ENCODE measurements around the gene PRKAB2.

The PRKAB2 gene

GRCh38 chr1:147214325-147214724 lies 42.1 kb upstream of the PRKAB2 start:
- H3K4me3 ChIP-seq (replicated peaks; ENCODE audit: low read depth, low read length), result no peak overlapping the region
- no peak for DNase-seq (ENCODE audit: low read depth)
- TF ChIP-seq CTCF (IDR thresholded peaks at IDR 0.05; ENCODE audit: low read length, missing control alignments), result no peak

DNA sequence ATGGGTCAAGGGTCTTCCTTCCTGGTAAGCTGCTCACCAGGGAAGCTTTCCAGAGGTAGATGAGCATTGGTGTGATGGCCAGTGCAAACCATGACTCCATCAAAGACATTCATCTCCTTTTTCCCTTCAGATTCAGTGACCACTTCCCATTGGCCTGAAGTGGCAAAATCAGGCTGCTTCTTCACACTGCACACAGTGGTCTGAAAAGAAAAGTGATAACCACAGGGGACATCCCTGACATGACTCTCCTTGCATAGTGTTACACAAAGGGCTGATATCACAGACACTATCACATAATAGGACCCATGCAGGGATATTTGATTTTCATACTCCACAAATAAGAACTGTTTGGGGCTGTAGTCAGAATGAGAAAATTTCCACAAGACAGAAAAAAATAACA lies 41.0 kb upstream of the PRKAB2 start:
- DNase-seq (ENCODE audit: low read depth), result no peak
- H3K4me3 ChIP-seq (replicated peaks; ENCODE audit: low read depth, low read length), result no peak overlapping the region
- TF ChIP-seq CTCF (IDR thresholded peaks at IDR 0.05; ENCODE audit: low read length, missing control alignments), result no peak

DNA sequence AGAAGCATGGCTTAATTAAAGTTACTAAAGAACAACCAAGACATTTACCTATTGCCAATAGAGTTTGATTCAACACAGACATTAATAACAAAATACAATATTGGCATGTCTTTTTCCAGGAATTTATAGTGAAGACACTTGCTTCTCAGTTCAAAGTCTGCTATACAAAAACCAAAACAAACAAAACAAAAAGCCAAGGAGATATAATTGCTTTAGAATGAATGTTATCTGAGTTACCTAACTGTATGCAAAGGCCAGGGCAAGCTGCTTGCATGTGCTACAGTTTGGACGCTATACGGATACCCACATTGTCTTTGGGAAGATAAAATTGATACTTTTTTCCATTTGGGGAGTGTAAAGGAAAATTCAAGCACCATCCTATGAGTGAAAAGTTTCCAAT lies 39.3 kb upstream of the PRKAB2 start:
- no peak overlapping the region for H3K4me3 ChIP-seq (replicated peaks; ENCODE audit: low read depth, low read length)
- no peak for TF ChIP-seq CTCF (IDR thresholded peaks at IDR 0.05; ENCODE audit: low read length, missing control alignments)
- no peak for DNase-seq (ENCODE audit: low read depth)

GRCh38 chr1:147210987-147211386 lies 38.7 kb upstream of the PRKAB2 start:
- no peak overlapping the region for H3K4me3 ChIP-seq (replicated peaks; ENCODE audit: low read depth, low read length)
- DNase-seq (ENCODE audit: low read depth), result no peak
- TF ChIP-seq CTCF (IDR thresholded peaks at IDR 0.05; ENCODE audit: low read length, missing control alignments), result no peak

DNA sequence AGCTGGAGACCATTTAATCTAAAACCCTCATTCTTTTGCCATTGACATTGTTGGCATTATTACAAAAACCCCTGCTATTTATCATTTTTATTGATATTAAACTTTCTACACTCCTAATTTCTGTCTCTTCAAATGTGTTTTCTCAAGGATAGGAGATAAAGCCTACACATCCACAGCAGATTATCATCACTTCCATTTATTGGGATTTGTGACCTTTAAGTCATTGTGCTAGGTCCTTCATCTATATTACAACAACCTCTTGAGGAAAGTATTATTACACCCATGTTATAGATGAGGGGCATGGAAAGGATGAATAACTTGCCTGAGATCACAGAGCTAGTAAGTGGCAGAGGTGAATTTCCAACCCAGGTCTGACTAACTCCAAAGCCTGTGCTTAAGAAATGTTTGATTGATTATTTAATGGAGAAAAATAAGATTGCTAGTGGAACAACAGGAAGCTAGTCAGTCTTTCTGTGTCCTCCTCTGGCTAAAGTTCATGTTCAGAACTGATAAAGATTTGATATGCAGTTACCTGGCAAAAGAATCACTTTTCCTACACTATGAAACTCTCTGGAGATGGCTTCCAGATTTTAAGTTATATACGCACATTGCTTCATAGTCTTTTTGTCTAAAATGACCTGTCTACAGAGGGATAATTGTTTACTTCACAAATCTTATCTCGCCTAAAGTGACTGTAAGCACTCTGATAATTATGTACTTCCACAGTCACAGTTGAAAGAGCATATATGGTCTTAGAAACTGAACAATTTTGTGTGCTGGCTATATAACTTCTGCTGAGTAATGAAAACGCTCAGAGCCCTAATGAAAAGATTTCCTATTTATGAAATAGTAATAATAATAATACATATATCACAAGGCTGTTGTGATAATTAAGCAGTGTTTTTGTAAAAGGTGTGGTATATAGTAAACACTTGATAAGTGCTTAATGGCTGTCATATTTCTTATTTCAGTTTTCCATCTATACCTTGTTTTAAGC lies 37.9 kb upstream of the PRKAB2 start:
- H3K4me3 ChIP-seq (replicated peaks; ENCODE audit: low read depth, low read length), result no peak overlapping the region
- no peak for TF ChIP-seq CTCF (IDR thresholded peaks at IDR 0.05; ENCODE audit: low read length, missing control alignments)
- no peak for DNase-seq (ENCODE audit: low read depth)

DNA sequence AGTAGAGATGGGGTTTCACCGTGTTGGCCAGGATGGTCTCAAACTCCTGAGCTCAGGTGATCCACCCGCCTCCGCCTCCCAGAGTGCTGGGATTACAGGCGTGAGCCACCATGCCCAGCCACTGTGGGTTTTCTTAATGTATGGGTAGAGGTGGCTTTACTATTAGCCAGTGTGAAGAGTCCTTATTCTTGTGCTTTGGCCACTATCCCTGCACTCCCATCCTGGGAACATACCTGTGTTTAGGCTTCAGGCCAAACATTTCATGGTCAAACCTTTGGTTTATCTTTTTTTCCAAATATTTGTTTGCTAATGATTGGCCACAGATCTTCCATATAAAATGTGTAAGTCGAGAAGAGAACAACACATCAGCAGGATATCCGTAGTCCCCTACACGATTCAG lies 36.3 kb upstream of the PRKAB2 start:
- no peak for DNase-seq (ENCODE audit: low read depth)
- TF ChIP-seq CTCF (IDR thresholded peaks at IDR 0.05; ENCODE audit: low read length, missing control alignments), result no peak
- no peak overlapping the region for H3K4me3 ChIP-seq (replicated peaks; ENCODE audit: low read depth, low read length)

DNA sequence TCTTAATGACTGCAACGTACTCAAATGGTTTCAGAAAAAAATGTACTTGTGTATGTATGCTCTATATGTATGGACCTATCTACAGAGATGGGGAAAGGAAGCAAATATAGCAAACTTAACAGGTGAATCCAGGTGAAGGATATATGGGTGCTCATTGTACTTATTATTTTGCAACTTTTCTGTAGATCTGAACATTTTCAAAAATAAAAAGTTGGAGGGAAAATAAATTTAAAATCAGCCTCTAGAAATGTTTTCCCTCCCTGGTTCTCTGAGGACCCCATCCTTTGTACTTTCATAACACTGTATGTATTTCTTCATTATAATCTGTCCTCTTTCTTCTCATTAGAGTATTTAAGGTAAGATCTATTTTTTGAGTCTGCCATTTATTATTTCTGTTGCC lies 34.9 kb upstream of the PRKAB2 start:
- no peak overlapping the region for H3K4me3 ChIP-seq (replicated peaks; ENCODE audit: low read depth, low read length)
- TF ChIP-seq CTCF (IDR thresholded peaks at IDR 0.05; ENCODE audit: low read length, missing control alignments), result no peak
- DNase-seq (ENCODE audit: low read depth), result no peak

All from fibroblast of pulmonary artery (primary cell).